GM21381 (cell line): Measurements from ENCODE around the gene CD69.
"Not testable (repeated sequence)": the region's sequence is repeated elsewhere in the genome, so short reads cannot be mapped to it uniquely, and the experiment has no call there.

Experiments
- ATAC-seq: cut with Tn5 transposase; IDR thresholded peaks from one replicate; pipeline ENCODE4 v1.9.1; 2021; ENCODE audit warnings: mild to moderate bottlenecking, moderate library complexity; ENCODE audit not compliant: unreplicated experiment

The CD69 gene

GRCh38 chr12:9724023-9724422 is 36.7 kb downstream of the CD69 start:
- no peak for ATAC-seq

GRCh38 chr12:9721394-9722092 is 39.2 kb downstream of the CD69 start:
- peak; percentile 63 for ATAC-seq

GRCh38 chr12:9719790-9720189 is 40.9 kb downstream of the CD69 start:
- ATAC-seq = no peak

GRCh38 chr12:9718968-9719367 is 41.7 kb downstream of the CD69 start:
- no peak for ATAC-seq

- no peak for ATAC-seq
These were observed 43.4 kb downstream of the CD69 start for GRCh38 chr12:9717070-9717925.

GRCh38 chr12:9713032-9713558 is 47.6 kb downstream of the CD69 start:
- ATAC-seq = peak; percentile 69

- ATAC-seq = no peak
These were observed 49.0 kb downstream of the CD69 start for GRCh38 chr12:9711664-9712063.

GRCh38 chr12:9710584-9711375 is 49.9 kb downstream of the CD69 start:
- no peak for ATAC-seq

GRCh38 chr12:9708853-9709252 is 51.8 kb downstream of the CD69 start:
- no peak for ATAC-seq

GRCh38 chr12:9707864-9708808 is 52.6 kb downstream of the CD69 start:
- no peak for ATAC-seq

- no peak for ATAC-seq
These were observed 53.3 kb downstream of the CD69 start for GRCh38 chr12:9707356-9707755.

- no peak for ATAC-seq
These were observed 54.5 kb downstream of the CD69 start for GRCh38 chr12:9706086-9706685.

- not testable (repeated sequence) for ATAC-seq
These were observed 56.1 kb downstream of the CD69 start for GRCh38 chr12:9704561-9704960.
